Mesodermal cell (in vitro differentiated cells): ENCODE measurements around the gene PRR35.

Source experiments
- H3K27ac ChIP-seq: 2 replicates; pipeline ENCODE4 v1.7.0; 2013; ENCODE audit warnings: mild to moderate bottlenecking, low read depth, low read length, moderate library complexity; ENCODE audit not compliant: severe bottlenecking
- H3K36me3 ChIP-seq: 2 replicates; pipeline ENCODE4 v1.7.1; 2013; ENCODE audit warnings: mild to moderate bottlenecking, low read length, moderate library complexity; ENCODE audit not compliant: control insufficient read depth, insufficient read depth
- H3K4me1 ChIP-seq: one replicate; pipeline ENCODE4 v1.7.1; 2013; ENCODE audit warnings: mild to moderate bottlenecking, low read length; ENCODE audit not compliant: insufficient read depth, control insufficient read depth, poor library complexity, severe bottlenecking
- H3K4me3 ChIP-seq: 2 replicates; pipeline ENCODE4 v1.7.0; 2013; ENCODE audit warnings: low read length, control low read depth, mild to moderate bottlenecking; ENCODE audit not compliant: insufficient read depth, poor library complexity, severe bottlenecking; ENCODE audit errors: extremely low read depth
- H3K9me3 ChIP-seq: 2 replicates; pipeline ENCODE4 v1.7.1; 2013; ENCODE audit warnings: mild to moderate bottlenecking, low read length, moderate library complexity; ENCODE audit not compliant: control insufficient read depth
- WGBS, 2 experiments: methylation state at CpG; one replicate each; pipeline ENCODE4 v1.1.5; 2013; ENCODE audit warnings: missing lambda C conversion rate in 2 of 2; ENCODE audit not compliant: insufficient coverage in 2 of 2; 5-methylcytosine and 5-hydroxymethylcytosine counted together

The PRR35 gene

GRCh38 chr16:537415-538335, 22.5 kb upstream of the PRR35 start:
- H3K9me3 ChIP-seq = no peaks in the 10 kb centered on the region
- peaks cover 48% of the 10 kb centered on the region for H3K36me3 ChIP-seq
- no peak overlapping the region for H3K27ac ChIP-seq
- 95 to 96% methylated on average over 52 to 56 of the region's 60 CpGs for WGBS, 2 experiments
- peaks cover 26% of the 10 kb centered on the region for H3K4me1 ChIP-seq
- no peak overlapping the region for H3K4me3 ChIP-seq

GRCh38 chr16:539901-540530, 20.2 kb upstream of the PRR35 start:
- H3K27ac ChIP-seq = no peak overlapping the region
- H3K4me1 ChIP-seq = peaks cover 16% of the 10 kb centered on the region
- 94 to 97% methylated on average over 19 to 28 of the region's 34 CpGs for WGBS, 2 experiments
- H3K9me3 ChIP-seq = no peaks in the 10 kb centered on the region
- no peak overlapping the region for H3K4me3 ChIP-seq
- H3K36me3 ChIP-seq = peaks cover 49% of the 10 kb centered on the region

DNA sequence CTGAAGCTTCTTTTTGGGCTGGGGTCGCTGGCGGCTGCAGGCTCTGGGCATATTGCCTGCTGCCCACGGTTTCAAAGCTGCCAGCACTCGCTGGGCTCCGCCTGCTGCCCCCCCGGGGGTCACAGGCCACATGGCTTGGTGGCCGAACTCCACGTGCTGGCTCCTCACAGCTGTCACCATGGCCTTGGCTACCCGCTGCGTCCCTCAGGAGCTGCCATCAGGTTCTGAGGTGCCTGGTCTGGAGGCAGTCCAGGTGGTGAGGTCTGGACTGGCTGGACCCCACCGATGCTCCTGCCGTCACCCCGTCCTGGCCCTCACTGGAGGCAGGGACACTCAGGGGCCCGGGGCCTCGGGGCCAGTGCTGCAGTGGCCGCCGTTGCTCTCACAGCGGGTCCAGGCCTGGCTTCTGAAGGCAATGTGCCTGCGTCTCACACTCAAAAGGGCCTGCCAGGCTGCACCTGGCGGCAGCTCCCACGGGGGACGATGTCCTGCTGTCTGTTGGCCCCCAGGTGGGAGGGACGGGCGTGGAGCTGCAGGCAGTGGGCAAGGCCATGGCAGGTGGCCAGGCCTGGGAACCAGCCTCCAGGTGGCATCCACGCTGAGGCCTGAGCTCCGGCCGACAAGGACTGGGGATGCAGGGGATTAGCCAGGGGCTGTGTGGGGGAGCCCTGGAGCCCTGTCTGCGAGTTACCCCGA, 19.4 kb upstream of the PRR35 start:
- WGBS, 2 experiments = 94 to 96% methylated on average over 24 to 28 of the region's 29 CpGs
- Histone ChIP-seq H3K9me3 (no peaks in the 10 kb centered on the region), H3K4me1 (peaks cover 10% of the 10 kb centered on the region), H3K36me3 (peaks cover 49% of the 10 kb centered on the region), H3K27ac (no peak overlapping the region), H3K4me3 (no peak overlapping the region)

GRCh38 chr16:543301-544164, 16.7 kb upstream of the PRR35 start:
- 95 to 97% methylated on average over 49 to 51 of the region's 51 CpGs for WGBS, 2 experiments
- Histone ChIP-seq H3K9me3 (no peaks in the 10 kb centered on the region), H3K4me3 (no peak overlapping the region), H3K4me1 (peaks cover 10% of the 10 kb centered on the region), H3K36me3 (peaks cover 35% of the 10 kb centered on the region), H3K27ac (no peak overlapping the region)

DNA sequence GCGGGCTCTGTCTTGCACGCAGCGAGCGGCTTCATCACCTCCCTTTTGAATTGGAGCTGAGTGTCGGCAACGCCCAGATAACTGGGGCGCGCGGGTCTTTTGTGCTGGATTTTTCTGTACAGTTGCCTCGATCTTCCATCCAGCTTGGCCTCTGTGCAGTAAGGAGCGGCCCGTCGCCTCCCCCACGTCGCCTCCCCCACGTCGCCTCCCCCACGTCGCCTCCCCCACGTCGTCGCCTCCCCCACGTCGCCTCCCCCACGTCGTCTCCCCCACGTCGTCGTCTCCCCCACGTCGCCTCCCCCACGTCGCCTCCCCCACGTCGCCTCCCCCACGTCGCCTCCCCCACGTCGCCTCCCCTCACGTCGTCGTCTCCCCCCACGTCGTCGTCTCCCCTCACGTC, 15.7 kb upstream of the PRR35 start:
- WGBS, 2 experiments = 89 to 92% methylated on average over 14 to 20 of the region's 46 CpGs
- H3K4me3 ChIP-seq = no peak overlapping the region
- no peak overlapping the region for H3K27ac ChIP-seq
- peaks cover 6% of the 10 kb centered on the region for H3K4me1 ChIP-seq
- peaks cover 36% of the 10 kb centered on the region for H3K36me3 ChIP-seq
- no peaks in the 10 kb centered on the region for H3K9me3 ChIP-seq

DNA sequence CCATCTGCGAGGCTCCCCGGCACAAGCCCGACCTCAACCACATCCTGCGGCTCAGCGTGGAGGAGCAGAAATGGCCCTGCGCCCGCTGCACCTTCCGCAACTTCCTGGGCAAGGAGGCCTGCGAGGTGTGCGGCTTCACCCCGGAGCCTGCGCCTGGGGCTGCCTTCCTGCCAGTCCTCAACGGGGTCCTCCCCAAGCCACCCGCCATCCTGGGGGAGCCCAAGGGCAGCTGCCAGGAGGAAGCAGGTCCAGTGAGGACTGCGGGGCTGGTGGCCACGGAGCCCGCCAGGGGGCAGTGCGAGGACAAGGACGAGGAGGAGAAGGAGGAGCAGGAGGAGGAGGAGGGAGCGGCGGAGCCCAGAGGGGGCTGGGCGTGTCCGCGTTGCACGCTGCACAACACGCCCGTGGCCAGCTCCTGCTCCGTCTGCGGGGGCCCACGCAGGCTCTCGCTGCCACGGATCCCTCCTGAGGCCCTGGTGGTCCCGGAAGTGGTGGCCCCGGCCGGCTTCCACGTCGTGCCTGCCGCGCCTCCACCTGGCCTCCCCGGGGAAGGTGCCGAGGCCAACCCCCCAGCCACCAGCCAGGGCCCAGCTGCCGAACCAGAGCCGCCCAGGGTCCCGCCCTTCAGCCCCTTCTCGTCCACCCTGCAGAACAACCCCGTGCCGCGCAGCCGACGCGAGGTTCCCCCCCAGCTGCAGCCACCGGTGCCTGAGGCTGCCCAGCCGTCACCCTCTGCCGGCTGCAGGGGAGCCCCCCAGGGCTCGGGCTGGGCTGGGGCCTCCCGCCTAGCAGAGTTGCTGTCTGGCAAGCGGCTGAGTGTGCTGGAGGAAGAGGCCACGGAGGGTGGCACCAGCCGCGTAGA, 13.1 kb upstream of the PRR35 start:
- peaks cover 33% of the 10 kb centered on the region for H3K36me3 ChIP-seq
- WGBS, 2 experiments = 85 to 89% methylated on average over 48 of the region's 60 CpGs

GRCh38 chr16:548586-548985, 11.6 kb upstream of the PRR35 start:
- H3K4me1 ChIP-seq = no peaks in the 10 kb centered on the region
- no peak overlapping the region for H3K4me3 ChIP-seq
- WGBS, 2 experiments = 96% methylated on average over 18 to 21 of the region's 21 CpGs
- no peaks in the 10 kb centered on the region for H3K9me3 ChIP-seq
- no peak overlapping the region for H3K27ac ChIP-seq
- H3K36me3 ChIP-seq = peaks cover 34% of the 10 kb centered on the region

More for the DNA sequence above, 13.1 kb upstream of the PRR35 start:
- Histone ChIP-seq H3K4me1 (no peaks in the 10 kb centered on the region), H3K4me3 (no peak overlapping the region), H3K27ac (no peak overlapping the region), H3K9me3 (no peaks in the 10 kb centered on the region)

- 97% methylated on average over 47 to 54 of the region's 54 CpGs for WGBS, 2 experiments
- H3K4me3 ChIP-seq = no peak overlapping the region
- H3K4me1 ChIP-seq = peaks cover 7% of the 10 kb centered on the region
- no peak overlapping the region for H3K27ac ChIP-seq
- no peaks in the 10 kb centered on the region for H3K9me3 ChIP-seq
- peaks cover 32% of the 10 kb centered on the region for H3K36me3 ChIP-seq
Observed at GRCh38 chr16:549544-550263, 10.5 kb upstream of the PRR35 start.

DNA sequence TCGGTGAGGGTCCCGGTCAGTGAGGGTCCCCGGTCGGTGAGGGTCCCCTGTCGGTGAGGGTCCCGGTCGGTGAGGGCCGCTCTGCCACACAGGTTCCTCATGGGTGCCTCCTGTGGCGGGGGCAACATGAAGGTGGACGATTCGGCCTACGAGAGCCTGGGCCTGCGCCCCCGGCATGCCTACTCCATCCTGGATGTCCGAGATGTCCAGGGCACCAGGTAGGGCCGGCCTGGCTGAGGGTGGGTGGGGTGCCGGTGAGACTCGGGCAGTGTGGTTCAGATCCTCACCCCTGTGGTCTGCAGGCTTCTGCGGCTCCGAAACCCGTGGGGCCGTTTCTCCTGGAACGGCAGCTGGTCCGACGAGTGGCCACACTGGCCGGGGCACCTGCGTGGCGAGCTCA, 9.0 kb upstream of the PRR35 start:
- peaks cover 10% of the 10 kb centered on the region for H3K4me1 ChIP-seq
- peaks cover 32% of the 10 kb centered on the region for H3K36me3 ChIP-seq
- 96% methylated on average over 21 to 25 of the region's 28 CpGs for WGBS, 2 experiments
- no peak overlapping the region for H3K27ac ChIP-seq
- H3K9me3 ChIP-seq = no peaks in the 10 kb centered on the region
- H3K4me3 ChIP-seq = no peak overlapping the region
